Upper lobe of left lung (tissue), 4 donors: ENCODE data around the gene PPM1H.

Experiments
- EP300 ChIP-seq, 4 donors: sonication (generic); formaldehyde crosslinking; IDR thresholded peaks; one replicate each; pipeline ENCODE4 v1.5.1; 2017; ENCODE audit warnings: antibody characterized with exemption in 4 of 4, control low read depth in 2 of 4
- TF ChIP-seq, protein P1 (sequence below), 6 experiments: fragments of 450-650 bp in 4 of 6; fragments of 200-600 bp in 2 of 6; sonication (generic) in 2 of 6; IDR thresholded peaks; one replicate each; pipeline ENCODE4 v1.5.1; 2016 to 2019; ENCODE audit warnings: antibody characterized with exemption in 6 of 6

GRCh38 chr12:62717643-62718042 is 217.3 kb downstream of the PPM1H start:
- TF ChIP-seq, protein P1, sequence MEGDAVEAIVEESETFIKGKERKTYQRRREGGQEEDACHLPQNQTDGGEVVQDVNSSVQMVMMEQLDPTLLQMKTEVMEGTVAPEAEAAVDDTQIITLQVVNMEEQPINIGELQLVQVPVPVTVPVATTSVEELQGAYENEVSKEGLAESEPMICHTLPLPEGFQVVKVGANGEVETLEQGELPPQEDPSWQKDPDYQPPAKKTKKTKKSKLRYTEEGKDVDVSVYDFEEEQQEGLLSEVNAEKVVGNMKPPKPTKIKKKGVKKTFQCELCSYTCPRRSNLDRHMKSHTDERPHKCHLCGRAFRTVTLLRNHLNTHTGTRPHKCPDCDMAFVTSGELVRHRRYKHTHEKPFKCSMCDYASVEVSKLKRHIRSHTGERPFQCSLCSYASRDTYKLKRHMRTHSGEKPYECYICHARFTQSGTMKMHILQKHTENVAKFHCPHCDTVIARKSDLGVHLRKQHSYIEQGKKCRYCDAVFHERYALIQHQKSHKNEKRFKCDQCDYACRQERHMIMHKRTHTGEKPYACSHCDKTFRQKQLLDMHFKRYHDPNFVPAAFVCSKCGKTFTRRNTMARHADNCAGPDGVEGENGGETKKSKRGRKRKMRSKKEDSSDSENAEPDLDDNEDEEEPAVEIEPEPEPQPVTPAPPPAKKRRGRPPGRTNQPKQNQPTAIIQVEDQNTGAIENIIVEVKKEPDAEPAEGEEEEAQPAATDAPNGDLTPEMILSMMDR (IDR thresholded peaks at IDR 0.05): no peak
- TF ChIP-seq EP300 (IDR thresholded peaks at IDR 0.05): no peak
